Measurements from ENCODE around the gene NUP98. TPM values are rescaled to one million over a fixed set of nuclear protein-coding genes. Genes with fewer than 3 reads are reported as not detected.

Gene NUP98
- total and polyA plus RNA-seq, 2 of the 13 experiments (the other 11 are each of a cell fraction or from before 2014, with no cell fraction given): 76.6 to 85.3 TPM

DNA sequence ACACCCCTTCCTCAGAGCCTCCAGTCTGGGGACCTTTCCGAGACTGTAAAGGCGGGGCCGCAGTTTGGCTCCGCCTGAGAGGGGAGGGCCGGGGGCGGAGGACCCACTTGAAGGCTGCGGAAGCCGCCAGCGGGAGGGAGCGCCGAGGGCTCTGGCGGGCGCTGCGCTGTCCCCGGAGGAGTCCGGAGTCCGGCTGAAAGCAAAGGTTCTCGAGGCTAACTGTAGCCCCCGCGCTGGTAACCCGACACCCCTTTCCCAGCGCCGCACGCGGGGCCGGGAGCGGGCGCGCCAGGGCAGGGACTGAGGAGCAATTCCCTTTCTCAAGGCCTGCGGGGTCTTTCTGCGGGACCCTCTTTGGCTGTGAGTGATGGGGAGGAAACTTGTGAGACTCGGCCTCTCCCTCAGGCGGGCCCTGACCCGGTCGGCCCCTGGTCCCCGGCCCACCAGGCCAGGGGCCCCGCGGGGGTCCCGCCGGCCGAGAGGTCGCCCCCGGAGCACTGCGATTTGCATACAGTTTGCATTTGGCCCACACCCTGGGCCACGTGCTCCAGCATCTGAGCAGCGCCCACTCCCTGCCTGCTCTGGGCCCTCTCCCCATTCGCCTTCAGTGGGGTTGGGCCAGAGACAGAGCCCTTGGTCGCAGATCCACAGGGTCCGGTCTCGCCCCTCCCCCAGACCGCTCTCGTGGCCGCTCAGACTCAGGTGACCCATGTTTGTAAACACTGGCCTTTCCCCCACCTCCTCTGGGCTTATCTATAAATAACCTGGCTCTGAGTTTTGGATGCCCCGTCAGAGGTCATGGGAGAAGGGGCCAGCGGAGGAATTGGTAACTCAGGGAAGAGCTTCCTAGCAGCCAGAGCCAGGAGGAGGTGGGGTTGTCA is 155.0 kb downstream of the NUP98 start (continued):
- TF ChIP-seq ETV6 (CRISPR knock-in tag; conservative IDR thresholded peaks at IDR 0.05) (no peak), BRF2 (CRISPR knock-in tag; IDR thresholded peaks at IDR 0.05) (no peak), ZBTB21 (CRISPR knock-in tag; IDR thresholded peaks at IDR 0.05) (no peak), CC2D1A (CRISPR knock-in tag; IDR thresholded peaks at IDR 0.05) (no peak), RAD51 (IDR thresholded peaks at IDR 0.05; ENCODE audit: borderline replicate concordance) (no peak), RFX1 (IDR thresholded peaks at IDR 0.05) (no peak), ZNF589 (CRISPR knock-in tag; conservative IDR thresholded peaks at IDR 0.05) (no peak), HOXA9 (CRISPR knock-in tag; IDR thresholded peaks at IDR 0.05; ENCODE audit: borderline replicate concordance) (no peak), HOXA7 (CRISPR knock-in tag; IDR thresholded peaks at IDR 0.05) (no peak), NFRKB (IDR thresholded peaks at IDR 0.05) (no peak), ZBTB42 (CRISPR knock-in tag; IDR thresholded peaks at IDR 0.05) (no peak), HIVEP1 (CRISPR knock-in tag; IDR thresholded peaks at IDR 0.05) (no peak), CCDC6 (CRISPR knock-in tag; IDR thresholded peaks at IDR 0.05) (no peak), TBX3 (IDR thresholded peaks at IDR 0.05; ENCODE audit: borderline replicate concordance) (no peak), ZNF292 (CRISPR knock-in tag; IDR thresholded peaks at IDR 0.05; ENCODE audit: borderline replicate concordance, low read depth) (0 out of 2 replicates have a peak, but pooled peaks have one; percentile 24), AFF4 (CRISPR knock-in tag; IDR thresholded peaks at IDR 0.05) (no peak), ZFYVE20 (CRISPR knock-in tag; IDR thresholded peaks at IDR 0.05; ENCODE audit: borderline replicate concordance, low read depth) (no peak), CEBPB (IDR thresholded peaks at IDR 0.05; ENCODE audit: borderline replicate concordance, low read depth, low read length) (no peak), RBAK (CRISPR knock-in tag; IDR thresholded peaks at IDR 0.05) (no peak), KLF11 (CRISPR knock-in tag; IDR thresholded peaks at IDR 0.05) (no peak), ZNF562 (CRISPR knock-in tag; IDR thresholded peaks at IDR 0.05; ENCODE audit: borderline replicate concordance) (no peak)
- TF ChIP-seq, protein P1, sequence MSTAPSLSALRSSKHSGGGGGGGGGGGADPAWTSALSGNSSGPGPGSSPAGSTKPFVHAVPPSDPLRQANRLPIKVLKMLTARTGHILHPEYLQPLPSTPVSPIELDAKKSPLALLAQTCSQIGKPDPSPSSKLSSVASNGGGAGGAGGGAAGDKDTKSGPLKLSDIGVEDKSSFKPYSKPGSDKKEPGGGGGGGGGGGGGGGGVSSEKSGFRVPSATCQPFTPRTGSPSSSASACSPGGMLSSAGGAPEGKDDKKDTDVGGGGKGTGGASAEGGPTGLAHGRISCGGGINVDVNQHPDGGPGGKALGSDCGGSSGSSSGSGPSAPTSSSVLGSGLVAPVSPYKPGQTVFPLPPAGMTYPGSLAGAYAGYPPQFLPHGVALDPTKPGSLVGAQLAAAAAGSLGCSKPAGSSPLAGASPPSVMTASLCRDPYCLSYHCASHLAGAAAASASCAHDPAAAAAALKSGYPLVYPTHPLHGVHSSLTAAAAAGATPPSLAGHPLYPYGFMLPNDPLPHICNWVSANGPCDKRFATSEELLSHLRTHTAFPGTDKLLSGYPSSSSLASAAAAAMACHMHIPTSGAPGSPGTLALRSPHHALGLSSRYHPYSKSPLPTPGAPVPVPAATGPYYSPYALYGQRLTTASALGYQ (CRISPR knock-in tag; IDR thresholded peaks at IDR 0.05): peak; percentile 44; the same call in 1 of the 2 replicates
- TF ChIP-seq, protein P2, sequence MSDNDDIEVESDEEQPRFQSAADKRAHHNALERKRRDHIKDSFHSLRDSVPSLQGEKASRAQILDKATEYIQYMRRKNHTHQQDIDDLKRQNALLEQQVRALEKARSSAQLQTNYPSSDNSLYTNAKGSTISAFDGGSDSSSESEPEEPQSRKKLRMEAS (IDR thresholded peaks at IDR 0.05): peak; percentile 73
- TF ChIP-seq, protein P3, sequence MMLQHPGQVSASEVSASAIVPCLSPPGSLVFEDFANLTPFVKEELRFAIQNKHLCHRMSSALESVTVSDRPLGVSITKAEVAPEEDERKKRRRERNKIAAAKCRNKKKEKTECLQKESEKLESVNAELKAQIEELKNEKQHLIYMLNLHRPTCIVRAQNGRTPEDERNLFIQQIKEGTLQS (CRISPR knock-in tag; IDR thresholded peaks at IDR 0.05): no peak
